ENCODE results near the gene PPIF. TPM values are rescaled to one million over a fixed set of nuclear protein-coding genes. Genes with fewer than 3 reads are reported as not detected.

The PPIF gene
- total and polyA plus RNA-seq, 7 donors: 26.4 to 74.9 (median 48.5) TPM

DNA sequence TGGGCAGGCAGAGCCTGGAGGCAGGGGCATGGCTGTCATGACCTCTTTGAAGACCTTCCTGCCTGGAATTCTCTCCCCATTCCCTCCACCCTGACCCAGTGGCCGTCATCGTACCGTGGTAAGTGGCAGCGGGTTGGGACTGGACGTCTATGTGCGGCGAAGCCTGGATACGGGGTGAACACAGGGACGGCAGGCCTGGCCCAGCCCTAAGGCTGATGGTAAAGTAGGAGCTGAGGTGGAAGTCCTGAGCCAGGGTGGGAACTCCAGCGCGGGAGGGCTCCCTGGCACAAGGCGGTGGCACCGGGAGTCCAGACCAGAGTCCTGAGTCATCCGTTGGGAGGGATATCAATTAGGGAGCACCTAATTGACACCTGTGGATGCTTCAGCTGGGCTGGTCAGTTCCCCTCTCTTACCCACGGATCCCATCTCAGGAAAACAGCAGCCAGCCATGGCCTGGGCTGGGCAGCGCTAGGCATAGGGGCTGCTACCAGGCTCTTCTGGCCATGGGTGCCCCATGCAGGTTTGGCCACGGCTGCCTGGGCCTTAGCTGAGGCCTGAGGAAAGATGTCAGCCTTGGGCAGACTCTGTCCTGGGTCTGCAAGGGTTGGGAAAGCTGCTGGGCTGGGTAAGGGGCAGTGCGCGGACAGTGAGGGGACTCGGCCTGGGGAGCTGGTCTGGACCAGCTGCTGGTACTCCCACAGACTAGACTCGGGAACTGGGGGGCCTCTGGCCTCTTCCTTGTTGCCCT is 3.3 kb downstream of the PPIF start:
- H3K36me3 ChIP-seq: peaks cover 39 to 67% (median 47%) of the 10 kb centered on the region in 4 donors
- intact Hi-C loops (cut with DNase I): no loop called here
- WGBS, 2 donors: 92 to 93% methylated on average over 21 of the region's 21 CpGs

DNA sequence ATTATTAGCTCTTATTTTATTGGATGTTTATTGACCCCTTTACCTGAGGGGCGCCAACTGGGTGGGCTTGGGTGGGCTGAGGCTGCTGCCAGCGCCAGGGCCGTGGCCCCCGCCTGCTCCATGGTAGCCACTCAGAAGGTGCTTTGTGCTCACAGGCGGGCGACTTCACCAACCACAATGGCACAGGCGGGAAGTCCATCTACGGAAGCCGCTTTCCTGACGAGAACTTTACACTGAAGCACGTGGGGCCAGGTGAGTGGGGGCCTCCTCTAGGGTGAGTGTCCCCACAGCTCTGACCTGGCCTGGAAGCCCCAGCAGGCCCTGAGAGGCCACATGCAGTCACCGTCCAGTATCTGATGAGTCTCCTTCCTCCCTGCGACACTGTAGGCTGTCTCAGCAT is 4.1 kb downstream of the PPIF start:
- intact Hi-C loops (cut with DNase I): no loop called here
- H3K4me1 ChIP-seq: peaks cover 0 to 31% (median 28%) of the 10 kb centered on the region in 4 donors
- H3K27ac ChIP-seq: no peak overlapping the region
- TF ChIP-seq POLR2A (IDR thresholded peaks at IDR 0.05): no peak
- TF ChIP-seq EP300 (IDR thresholded peaks at IDR 0.05): no peak
- no peak for TF ChIP-seq POLR2AphosphoS5 (IDR thresholded peaks at IDR 0.05)
- no peak overlapping the region for H3K4me3 ChIP-seq
- H3K9me3 ChIP-seq: no peaks in the 10 kb centered on the region
- no peaks in the 10 kb centered on the region for H3K27me3 ChIP-seq
- WGBS, 2 donors: 92 to 93% methylated on average over 13 of the region's 13 CpGs
- no peak for DNase-seq
- H3K36me3 ChIP-seq: peaks cover 39 to 68% (median 49%) of the 10 kb centered on the region in 4 donors

More for the DNA sequence above, 3.3 kb downstream of the PPIF start:
- Histone ChIP-seq H3K27ac (no peak overlapping the region), H3K9me3 (no peaks in the 10 kb centered on the region), H3K27me3 (no peaks in the 10 kb centered on the region), H3K4me3 (no peak overlapping the region), H3K4me1 (peaks cover 0 to 31% (median 28%) of the 10 kb centered on the region in 4 donors)
- no peak for DNase-seq
- no peak for TF ChIP-seq POLR2AphosphoS5 (IDR thresholded peaks at IDR 0.05)
- no peak for TF ChIP-seq POLR2A (IDR thresholded peaks at IDR 0.05)
- TF ChIP-seq EP300 (IDR thresholded peaks at IDR 0.05): no peak
- TF ChIP-seq, protein P1, sequence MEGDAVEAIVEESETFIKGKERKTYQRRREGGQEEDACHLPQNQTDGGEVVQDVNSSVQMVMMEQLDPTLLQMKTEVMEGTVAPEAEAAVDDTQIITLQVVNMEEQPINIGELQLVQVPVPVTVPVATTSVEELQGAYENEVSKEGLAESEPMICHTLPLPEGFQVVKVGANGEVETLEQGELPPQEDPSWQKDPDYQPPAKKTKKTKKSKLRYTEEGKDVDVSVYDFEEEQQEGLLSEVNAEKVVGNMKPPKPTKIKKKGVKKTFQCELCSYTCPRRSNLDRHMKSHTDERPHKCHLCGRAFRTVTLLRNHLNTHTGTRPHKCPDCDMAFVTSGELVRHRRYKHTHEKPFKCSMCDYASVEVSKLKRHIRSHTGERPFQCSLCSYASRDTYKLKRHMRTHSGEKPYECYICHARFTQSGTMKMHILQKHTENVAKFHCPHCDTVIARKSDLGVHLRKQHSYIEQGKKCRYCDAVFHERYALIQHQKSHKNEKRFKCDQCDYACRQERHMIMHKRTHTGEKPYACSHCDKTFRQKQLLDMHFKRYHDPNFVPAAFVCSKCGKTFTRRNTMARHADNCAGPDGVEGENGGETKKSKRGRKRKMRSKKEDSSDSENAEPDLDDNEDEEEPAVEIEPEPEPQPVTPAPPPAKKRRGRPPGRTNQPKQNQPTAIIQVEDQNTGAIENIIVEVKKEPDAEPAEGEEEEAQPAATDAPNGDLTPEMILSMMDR (IDR thresholded peaks at IDR 0.05): no peak

- intact Hi-C loops (cut with DNase I): no loop called here
- no peak overlapping the region for H3K4me3 ChIP-seq
These were observed 5.0 kb downstream of the PPIF start for GRCh38 chr10:79352035-79352877.

DNA sequence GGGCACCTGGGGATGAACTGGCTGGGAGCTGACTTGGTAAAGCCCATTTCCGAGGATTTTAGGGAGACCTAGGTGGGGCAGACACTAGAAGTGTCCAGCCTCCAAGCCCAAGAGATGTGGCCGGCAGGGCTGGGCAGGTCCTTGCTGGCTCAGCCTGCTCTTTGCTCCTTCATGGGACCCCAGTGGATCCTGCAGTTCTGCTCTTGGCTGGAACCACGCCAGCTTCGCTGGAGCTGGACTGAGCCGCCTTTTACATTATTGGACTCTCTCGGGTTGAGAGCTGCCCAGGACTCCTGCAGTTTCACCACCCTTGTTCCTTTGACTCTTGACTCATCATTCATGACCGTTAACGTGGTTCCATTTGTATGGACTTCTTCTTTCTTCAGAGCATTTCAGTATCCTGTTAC is 5.7 kb downstream of the PPIF start:
- WGBS, 2 donors: 86 to 90% methylated on average over 8 of the region's 8 CpGs
- no peak for DNase-seq
- H3K4me1 ChIP-seq: peaks cover 0 to 19% (median 18%) of the 10 kb centered on the region in 4 donors
- H3K4me3 ChIP-seq: no peak overlapping the region
- H3K9me3 ChIP-seq: no peaks in the 10 kb centered on the region
- TF ChIP-seq EP300 (IDR thresholded peaks at IDR 0.05) (no peak), POLR2A (IDR thresholded peaks at IDR 0.05) (no peak), POLR2AphosphoS5 (IDR thresholded peaks at IDR 0.05) (no peak)
- TF ChIP-seq, protein P1 (IDR thresholded peaks at IDR 0.05): no peak
- H3K36me3 ChIP-seq: peaks cover 39 to 68% (median 49%) of the 10 kb centered on the region in 4 donors
- intact Hi-C loops (cut with DNase I): no loop called here
- no peak overlapping the region for H3K27ac ChIP-seq
- no peaks in the 10 kb centered on the region for H3K27me3 ChIP-seq

More at GRCh38 chr10:79352035-79352877, 5.0 kb downstream of the PPIF start:
- peaks cover 39 to 68% (median 49%) of the 10 kb centered on the region in 4 donors for H3K36me3 ChIP-seq
- TF ChIP-seq POLR2A (IDR thresholded peaks at IDR 0.05): no peak
- TF ChIP-seq POLR2AphosphoS5 (IDR thresholded peaks at IDR 0.05): no peak
- WGBS, 2 donors: 95% methylated on average over 11 of the region's 11 CpGs
- H3K27me3 ChIP-seq: no peaks in the 10 kb centered on the region
- no peaks in the 10 kb centered on the region for H3K9me3 ChIP-seq
- no peak overlapping the region for H3K27ac ChIP-seq
- peaks cover 0 to 24% (median 22%) of the 10 kb centered on the region in 4 donors for H3K4me1 ChIP-seq
- DNase-seq: no peak

- Histone ChIP-seq H3K4me3 (no peak overlapping the region), H3K27ac (no peak overlapping the region), H3K9me3 (no peaks in the 10 kb centered on the region), H3K4me1 (peaks cover 0 to 11% (median 11%) of the 10 kb centered on the region in 4 donors), H3K36me3 (peaks cover 39 to 68% (median 49%) of the 10 kb centered on the region in 4 donors), H3K27me3 (no peaks in the 10 kb centered on the region)
- 92 to 93% methylated on average over 11 of the region's 11 CpGs for WGBS, 2 donors
- DNase-seq: no peak
- intact Hi-C loops (cut with DNase I): no loop called here
- TF ChIP-seq POLR2A (IDR thresholded peaks at IDR 0.05) (no peak), POLR2AphosphoS5 (IDR thresholded peaks at IDR 0.05) (no peak), EP300 (IDR thresholded peaks at IDR 0.05) (no peak)
- TF ChIP-seq, protein P1 (IDR thresholded peaks at IDR 0.05): no peak
These were observed 6.5 kb downstream of the PPIF start for GRCh38 chr10:79353726-79354125.
